Umbilical cord (tissue), 2 donors: ENCODE data around the gene NPHP4. TPM values are rescaled to one million over a fixed set of nuclear protein-coding genes. Genes with fewer than 3 reads are reported as not detected.
"Not testable (repeated sequence)": the region's sequence is repeated elsewhere in the genome, so short reads cannot be mapped to it uniquely, and the experiment has no call there.

Experiments used
- DNase-seq: peaks from one replicate; pipeline ENCODE4 v3.0.0-alpha.2; 2015; ENCODE audit warnings: low spot score
- total RNA-seq: library from RNA; depleted of rRNA; stranded (reverse); fragments of >200 nt; gene quantifications from one replicate; pipeline ENCODE4 v1.2.3, GENCODE V29; 2014; ENCODE audit warnings: low replicate concordance; ENCODE audit not compliant: insufficient read depth

Gene NPHP4
- total RNA-seq, 1 donor from 2014 or later: 11.3 TPM

- DNase-seq: no peak
These were observed 56.1 kb downstream of the NPHP4 start for GRCh38 chr1:5936126-5936525.

GRCh38 chr1:5935026-5935425 is 57.2 kb downstream of the NPHP4 start:
- no peak for DNase-seq

- DNase-seq: no peak
These were observed 58.0 kb downstream of the NPHP4 start for GRCh38 chr1:5934058-5934884.

- DNase-seq: no peak
These were observed 58.6 kb downstream of the NPHP4 start for GRCh38 chr1:5933676-5934057.

- DNase-seq: no peak
These were observed 59.2 kb downstream of the NPHP4 start for GRCh38 chr1:5933050-5933449.

- no peak for DNase-seq
These were observed 63.4 kb downstream of the NPHP4 start for GRCh38 chr1:5928714-5929400.

GRCh38 chr1:5927506-5928370 is 64.5 kb downstream of the NPHP4 start:
- no peak for DNase-seq

GRCh38 chr1:5926686-5927435 is 65.4 kb downstream of the NPHP4 start:
- no peak for DNase-seq

GRCh38 chr1:5922700-5923330 is 69.4 kb downstream of the NPHP4 start:
- DNase-seq: not testable (repeated sequence)

GRCh38 chr1:5921671-5922070 is 70.6 kb downstream of the NPHP4 start:
- DNase-seq: no peak

- DNase-seq: no peak
These were observed 71.1 kb downstream of the NPHP4 start for GRCh38 chr1:5921129-5921528.

GRCh38 chr1:5920201-5920600 is 72.0 kb downstream of the NPHP4 start:
- DNase-seq: no peak

GRCh38 chr1:5918275-5918649 is 74.0 kb downstream of the NPHP4 start:
- DNase-seq: no peak

GRCh38 chr1:5917591-5918274 is 74.5 kb downstream of the NPHP4 start:
- DNase-seq: no peak

- DNase-seq: no peak
These were observed 75.0 kb downstream of the NPHP4 start for GRCh38 chr1:5917281-5917590.

- no peak for DNase-seq
These were observed 75.5 kb downstream of the NPHP4 start for GRCh38 chr1:5916572-5917280.

GRCh38 chr1:5915587-5916571 is 76.3 kb downstream of the NPHP4 start:
- DNase-seq: peak; percentile 54

- DNase-seq: no peak
These were observed 77.4 kb downstream of the NPHP4 start for GRCh38 chr1:5914676-5915365.
